HEK293 (cell line): ENCODE results near the gene JMJD7.

Experiments
- CTCF ChIA-PET: fragments of 350-600 bp; formaldehyde crosslinking; extraction: SDS; loops from one replicate; lab custom pipeline; 2021; ENCODE audit warnings: antibody characterized with exemption; lab: Yijun Ruan, JAX
- POLR2A ChIA-PET: fragments of 300-600 bp; formaldehyde crosslinking; extraction: SDS; loops from one replicate; lab custom pipeline; 2020; ENCODE audit warnings: antibody characterized with exemption, inconsistent platforms; lab: Yijun Ruan, JAX
- H3K27ac ChIP-seq: fragments of 200-500 bp; sonication (Bioruptor generic); 2 replicates; pipeline ENCODE4 v1.5.1; 2014; ENCODE audit warnings: low read depth, low read length, control low read depth, inconsistent platforms; ENCODE audit errors: extremely low read depth
- H3K36me3 ChIP-seq, 2 experiments: fragments of 200-500 bp in 1 of 2; sonication (Bioruptor generic) in 1 of 2; 1 replicate in 1 of 2; 2 replicates in 1 of 2; pipeline ENCODE4 v1.5.1; 2014 to 2017; ENCODE audit warnings: inconsistent platforms in 2 of 2, low read length in 2 of 2; ENCODE audit not compliant: control insufficient read depth in 2 of 2, insufficient read depth in 1 of 2
- H3K4me1 ChIP-seq: fragments of 200-500 bp; sonication (Bioruptor generic); 2 replicates; pipeline ENCODE4 v1.5.1; 2014; ENCODE audit warnings: mild to moderate bottlenecking, low read length, inconsistent platforms; ENCODE audit not compliant: control insufficient read depth, insufficient read depth
- H3K4me3 ChIP-seq: 2 replicates; pipeline ENCODE4 v1.5.1; 2011; ENCODE audit warnings: low read depth, mild to moderate bottlenecking, control low read depth, low read length, moderate library complexity
- H3K9me3 ChIP-seq: fragments of 200-500 bp; sonication (Bioruptor generic); 2 replicates; pipeline ENCODE4 v1.5.1; 2014; ENCODE audit warnings: low read depth, low read length, inconsistent platforms; ENCODE audit not compliant: control insufficient read depth, insufficient read depth
- INSM2 ChIP-seq: fragments of 450-650 bp; formaldehyde crosslinking; IDR thresholded peaks from 2 replicates; pipeline ENCODE4 v1.5.1; 2016; ENCODE audit warnings: missing biosample characterization, missing genetic modification characterization
- KLF1 ChIP-seq: fragments of 450-650 bp; formaldehyde crosslinking; IDR thresholded peaks from 2 replicates; pipeline ENCODE4 v1.5.1; 2016; ENCODE audit warnings: missing biosample characterization, missing genetic modification characterization
- PRDM1 ChIP-seq: fragments of 450-650 bp; formaldehyde crosslinking; IDR thresholded peaks from 2 replicates; pipeline ENCODE4; 2016; ENCODE audit warnings: missing biosample characterization, missing genetic modification characterization
- PRDM10 ChIP-seq: fragments of 450-650 bp; formaldehyde crosslinking; IDR thresholded peaks from 2 replicates; pipeline ENCODE4 v1.5.1; 2016; ENCODE audit warnings: missing biosample characterization, missing genetic modification characterization
- ZBTB20 ChIP-seq: fragments of 450-650 bp; formaldehyde crosslinking; IDR thresholded peaks from 2 replicates; pipeline ENCODE4 v1.5.1; 2016; ENCODE audit warnings: missing biosample characterization, missing genetic modification characterization
- ZNF10 ChIP-seq: fragments of 450-650 bp; formaldehyde crosslinking; IDR thresholded peaks from 2 replicates; pipeline ENCODE4 v1.5.1; 2017; ENCODE audit warnings: missing biosample characterization, missing genetic modification characterization
- ZNF148 ChIP-seq: fragments of 450-650 bp; formaldehyde crosslinking; IDR thresholded peaks from 2 replicates; pipeline ENCODE4 v1.5.0; 2017; ENCODE audit warnings: missing biosample characterization, missing genetic modification characterization, borderline replicate concordance
- ZNF214 ChIP-seq: fragments of 450-650 bp; formaldehyde crosslinking; IDR thresholded peaks from 2 replicates; pipeline ENCODE4 v1.5.1; 2017; ENCODE audit warnings: missing biosample characterization, mild to moderate bottlenecking, missing genetic modification characterization, borderline replicate concordance
- ZNF266 ChIP-seq: fragments of 450-650 bp; formaldehyde crosslinking; IDR thresholded peaks from 2 replicates; pipeline ENCODE4 v1.5.1; 2016; ENCODE audit warnings: missing biosample characterization, missing genetic modification characterization, low read depth
- ZNF473 ChIP-seq: fragments of 450-650 bp; formaldehyde crosslinking; IDR thresholded peaks from 2 replicates; pipeline ENCODE4 v1.5.1; 2017; ENCODE audit warnings: missing biosample characterization, missing genetic modification characterization
- ZNF555 ChIP-seq: fragments of 450-650 bp; formaldehyde crosslinking; conservative IDR thresholded peaks from 2 replicates; pipeline ENCODE4 v1.5.1; 2017; ENCODE audit warnings: missing biosample characterization, mild to moderate bottlenecking, missing genetic modification characterization, inconsistent platforms
- ZNF626 ChIP-seq: fragments of 450-650 bp; sonication (Bioruptor Pico); formaldehyde crosslinking; IDR thresholded peaks from 2 replicates; pipeline ENCODE4 v1.5.1; 2018; ENCODE audit warnings: missing biosample characterization, missing genetic modification characterization, inconsistent platforms
- ZNF837 ChIP-seq: fragments of 450-650 bp; formaldehyde crosslinking; IDR thresholded peaks from 2 replicates; pipeline ENCODE4 v1.5.1; 2016; ENCODE audit warnings: missing biosample characterization, missing genetic modification characterization
- ZNF843 ChIP-seq: fragments of 450-650 bp; formaldehyde crosslinking; IDR thresholded peaks from 2 replicates; pipeline ENCODE4 v1.5.1; 2016; ENCODE audit warnings: missing biosample characterization, missing genetic modification characterization
- TF ChIP-seq, protein P1 (sequence below): fragments of 450-650 bp; formaldehyde crosslinking; IDR thresholded peaks from 2 replicates; pipeline ENCODE4 v1.5.1; 2016; ENCODE audit warnings: missing biosample characterization, missing genetic modification characterization

The JMJD7 gene

DNA sequence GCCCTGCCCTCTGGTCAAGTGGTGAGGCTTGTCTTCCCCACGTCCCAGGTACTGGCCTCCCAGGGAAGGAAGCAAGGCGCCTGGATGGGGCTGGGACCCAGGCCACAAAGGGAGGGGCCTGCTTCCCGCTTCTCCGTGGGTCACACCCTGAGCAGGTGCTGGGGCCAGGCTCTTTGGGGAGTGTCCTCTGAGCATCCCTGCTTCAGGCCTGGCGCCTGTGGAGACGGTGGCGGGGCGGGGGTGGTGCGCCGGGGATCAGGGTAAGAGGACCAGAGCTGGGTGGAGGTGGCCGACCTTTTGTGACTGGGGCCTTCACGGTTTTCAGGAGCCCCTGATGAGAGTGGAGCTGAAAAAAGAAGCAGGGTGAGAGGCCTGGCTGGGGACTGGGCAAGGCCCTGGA, 14.3 kb downstream of the JMJD7 start:
- TF ChIP-seq KLF1 (tag by site-specific recombination) (peak; percentile 78), ZNF10 (peak; percentile 88), ZNF148 (no peak)
- no peak overlapping the region for H3K27ac ChIP-seq
- H3K36me3 ChIP-seq = peaks cover 0 to under 1% of the 10 kb centered on the region in 2 experiments; a peak in 1 of 3 replicates
- no peaks in the 10 kb centered on the region for H3K4me1 ChIP-seq
- no peaks in the 10 kb centered on the region for H3K9me3 ChIP-seq
- ChIA-PET CTCF (no interaction called here), POLR2A (no interaction called here)
- H3K4me3 ChIP-seq = no peak overlapping the region

GRCh38 chr15:41843571-41843970, 15.7 kb downstream of the JMJD7 start:
- H3K36me3 ChIP-seq = peaks cover 0 to 11% of the 10 kb centered on the region in 2 experiments; a peak in 1 of 3 replicates
- no peak overlapping the region for H3K27ac ChIP-seq
- no peak for TF ChIP-seq INSM2 (tag by site-specific recombination)
- TF ChIP-seq ZNF148 = no peak
- TF ChIP-seq PRDM10 = no peak
- no peak for TF ChIP-seq ZNF214 (tag by site-specific recombination)
- no peak for TF ChIP-seq ZNF555 (tag by site-specific recombination)
- no peak for TF ChIP-seq ZNF626 (tag by site-specific recombination)
- TF ChIP-seq ZNF837 (tag by site-specific recombination) = no peak
- no peak for TF ChIP-seq ZBTB20 (tag by site-specific recombination)
- TF ChIP-seq, protein P1, sequence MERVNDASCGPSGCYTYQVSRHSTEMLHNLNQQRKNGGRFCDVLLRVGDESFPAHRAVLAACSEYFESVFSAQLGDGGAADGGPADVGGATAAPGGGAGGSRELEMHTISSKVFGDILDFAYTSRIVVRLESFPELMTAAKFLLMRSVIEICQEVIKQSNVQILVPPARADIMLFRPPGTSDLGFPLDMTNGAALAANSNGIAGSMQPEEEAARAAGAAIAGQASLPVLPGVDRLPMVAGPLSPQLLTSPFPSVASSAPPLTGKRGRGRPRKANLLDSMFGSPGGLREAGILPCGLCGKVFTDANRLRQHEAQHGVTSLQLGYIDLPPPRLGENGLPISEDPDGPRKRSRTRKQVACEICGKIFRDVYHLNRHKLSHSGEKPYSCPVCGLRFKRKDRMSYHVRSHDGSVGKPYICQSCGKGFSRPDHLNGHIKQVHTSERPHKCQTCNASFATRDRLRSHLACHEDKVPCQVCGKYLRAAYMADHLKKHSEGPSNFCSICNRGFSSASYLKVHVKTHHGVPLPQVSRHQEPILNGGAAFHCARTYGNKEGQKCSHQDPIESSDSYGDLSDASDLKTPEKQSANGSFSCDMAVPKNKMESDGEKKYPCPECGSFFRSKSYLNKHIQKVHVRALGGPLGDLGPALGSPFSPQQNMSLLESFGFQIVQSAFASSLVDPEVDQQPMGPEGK (tag by site-specific recombination) = no peak
- TF ChIP-seq ZNF266 (tag by site-specific recombination) = no peak
- no peak for TF ChIP-seq PRDM1 (tag by site-specific recombination)
- no peak for TF ChIP-seq ZNF473 (tag by site-specific recombination)
- TF ChIP-seq ZNF843 = no peak
- H3K4me3 ChIP-seq = no peak overlapping the region
- H3K4me1 ChIP-seq = no peaks in the 10 kb centered on the region
- CTCF ChIA-PET = no interaction called here
- POLR2A ChIA-PET = no interaction called here
- H3K9me3 ChIP-seq = no peaks in the 10 kb centered on the region
